Mesodermal cell (in vitro differentiated cells): ENCODE measurements around the gene RUSF1.
"Not testable (repeated sequence)": the region's sequence is repeated elsewhere in the genome, so short reads cannot be mapped to it uniquely, and the experiment has no call there.

ENCODE experiments used
- H3K27ac ChIP-seq: 2 replicates; pipeline ENCODE4 v1.7.0; 2013; ENCODE audit warnings: mild to moderate bottlenecking, low read depth, low read length, moderate library complexity; ENCODE audit not compliant: severe bottlenecking
- H3K36me3 ChIP-seq: 2 replicates; pipeline ENCODE4 v1.7.1; 2013; ENCODE audit warnings: mild to moderate bottlenecking, low read length, moderate library complexity; ENCODE audit not compliant: control insufficient read depth, insufficient read depth
- H3K4me1 ChIP-seq: one replicate; pipeline ENCODE4 v1.7.1; 2013; ENCODE audit warnings: mild to moderate bottlenecking, low read length; ENCODE audit not compliant: insufficient read depth, control insufficient read depth, poor library complexity, severe bottlenecking
- H3K4me3 ChIP-seq: 2 replicates; pipeline ENCODE4 v1.7.0; 2013; ENCODE audit warnings: low read length, control low read depth, mild to moderate bottlenecking; ENCODE audit not compliant: insufficient read depth, poor library complexity, severe bottlenecking; ENCODE audit errors: extremely low read depth
- H3K9me3 ChIP-seq: 2 replicates; pipeline ENCODE4 v1.7.1; 2013; ENCODE audit warnings: mild to moderate bottlenecking, low read length, moderate library complexity; ENCODE audit not compliant: control insufficient read depth
- WGBS, 2 experiments: methylation state at CpG; one replicate each; pipeline ENCODE4 v1.1.5; 2013; ENCODE audit warnings: missing lambda C conversion rate in 2 of 2; ENCODE audit not compliant: insufficient coverage in 2 of 2; 5-methylcytosine and 5-hydroxymethylcytosine counted together

Gene RUSF1

GRCh38 chr16:31487071-31487719 is 21.0 kb downstream of the RUSF1 start:
- peaks cover 8% of the 10 kb centered on the region for H3K4me1 ChIP-seq
- no peak overlapping the region for H3K27ac ChIP-seq
- H3K9me3 ChIP-seq, result no peaks in the 10 kb centered on the region
- WGBS, 2 experiments, result 11 to 17% methylated on average over 28 to 48 of the region's 48 CpGs
- peaks cover 8% of the 10 kb centered on the region for H3K36me3 ChIP-seq
- H3K4me3 ChIP-seq, result peak overlapping the region; percentile 40

DNA sequence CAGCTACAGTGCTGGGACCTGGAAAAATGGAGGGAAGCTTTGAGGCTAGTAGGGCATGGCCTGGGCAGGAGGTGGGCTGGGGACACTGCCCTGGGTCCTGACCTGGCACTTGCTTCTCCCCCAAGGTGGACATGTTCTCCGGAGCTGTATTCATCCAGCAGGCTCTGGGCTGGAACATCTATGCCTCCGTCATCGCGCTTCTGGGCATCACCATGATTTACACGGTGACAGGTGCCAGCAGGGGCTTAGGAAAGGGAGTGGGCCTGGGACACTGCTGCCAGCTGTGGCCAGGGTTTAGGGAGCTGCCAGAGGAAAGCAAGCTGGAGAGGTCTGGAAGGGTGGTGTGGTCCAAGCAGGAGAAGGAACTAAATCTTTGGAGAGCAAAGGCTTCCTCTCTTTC is 22.1 kb downstream of the RUSF1 start:
- H3K4me1 ChIP-seq, result peaks cover 8% of the 10 kb centered on the region
- 94 to 95% methylated on average over 5 of the region's 5 CpGs for WGBS, 2 experiments

DNA sequence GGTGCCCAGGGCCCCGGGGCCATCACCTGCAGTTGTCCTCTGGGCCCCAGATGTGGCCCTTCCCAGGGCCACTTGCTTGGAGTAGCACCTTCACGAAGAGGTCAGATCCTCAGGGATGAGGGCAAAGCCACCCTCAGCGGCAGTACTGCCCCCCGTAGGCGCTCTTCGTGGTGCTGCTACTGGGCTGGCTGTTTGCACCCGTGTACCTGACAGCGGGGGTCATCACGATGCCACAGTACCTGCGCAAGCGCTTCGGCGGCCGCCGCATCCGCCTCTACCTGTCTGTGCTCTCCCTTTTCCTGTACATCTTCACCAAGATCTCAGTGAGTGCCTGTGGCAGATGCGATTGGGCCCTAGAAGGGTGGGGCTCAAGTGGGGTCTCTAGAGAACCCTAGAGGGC is 22.6 kb downstream of the RUSF1 start:
- peaks cover 5% of the 10 kb centered on the region for H3K36me3 ChIP-seq
- 90 to 94% methylated on average over 2 to 10 of the region's 17 CpGs for WGBS, 2 experiments
- H3K9me3 ChIP-seq, result no peaks in the 10 kb centered on the region

More for the DNA sequence above, 22.1 kb downstream of the RUSF1 start:
- Histone ChIP-seq H3K27ac (no peak overlapping the region), H3K36me3 (peaks cover 8% of the 10 kb centered on the region), H3K4me3 (no peak overlapping the region), H3K9me3 (no peaks in the 10 kb centered on the region)

DNA sequence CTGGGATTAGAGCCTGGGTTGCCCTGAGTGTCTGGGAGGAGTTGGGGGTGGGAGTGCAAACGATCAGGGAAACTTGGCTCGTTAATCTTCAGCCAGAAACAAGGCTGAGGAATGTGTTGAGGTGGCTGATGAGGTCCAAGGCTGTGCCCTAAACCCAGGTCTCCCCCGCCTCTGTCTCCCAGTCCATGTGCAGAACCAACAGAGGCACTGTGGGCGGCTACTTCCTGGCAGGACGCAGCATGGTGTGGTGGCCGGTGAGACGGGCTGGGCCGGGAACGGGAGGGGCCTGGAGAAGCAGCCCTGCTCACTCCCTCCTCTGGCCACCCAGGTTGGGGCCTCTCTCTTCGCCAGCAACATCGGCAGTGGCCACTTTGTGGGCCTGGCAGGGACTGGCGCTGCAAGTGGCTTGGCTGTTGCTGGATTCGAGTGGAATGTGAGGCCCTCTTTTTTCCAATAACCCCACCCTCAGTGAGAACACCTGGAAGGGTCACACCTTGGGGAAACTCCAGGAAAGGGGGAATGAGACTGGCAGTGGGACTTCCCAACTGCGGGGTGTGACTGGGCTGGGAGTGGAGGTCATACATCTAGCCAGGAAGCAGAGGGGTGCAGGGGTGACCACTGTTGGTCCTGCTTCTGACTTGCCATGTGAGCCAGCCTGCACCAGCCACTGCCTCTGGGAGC is 23.6 kb downstream of the RUSF1 start:
- Histone ChIP-seq H3K36me3 (no peaks in the 10 kb centered on the region), H3K27ac (no peak overlapping the region), H3K9me3 (no peaks in the 10 kb centered on the region), H3K4me1 (peaks cover 8% of the 10 kb centered on the region), H3K4me3 (no peak overlapping the region)
- 36 to 46% methylated on average over 9 to 11 of the region's 14 CpGs for WGBS, 2 experiments

More for the DNA sequence above, 22.6 kb downstream of the RUSF1 start:
- H3K27ac ChIP-seq, result no peak overlapping the region
- H3K4me3 ChIP-seq, result no peak overlapping the region
- peaks cover 8% of the 10 kb centered on the region for H3K4me1 ChIP-seq

- not testable (repeated sequence) for H3K4me1 ChIP-seq, H3K9me3 ChIP-seq, H3K4me3 ChIP-seq, H3K36me3 ChIP-seq, H3K27ac ChIP-seq
- WGBS, 2 experiments, result 70 to 89% methylated on average over 2 to 3 of the region's 4 CpGs
These were observed 24.1 kb downstream of the RUSF1 start for GRCh38 chr16:31484048-31484447.

- Histone ChIP-seq H3K9me3 (no peaks in the 10 kb centered on the region), H3K27ac (no peak within 1 kb of the TSS)
- WGBS, 2 experiments, result 94 to 97% methylated on average over 3 of the region's 4 CpGs
These were observed 25.1 kb downstream of the RUSF1 start, which contains the start of gene SLC5A2 for GRCh38 chr16:31483081-31483480. TSS of gene SLC5A2 (plus strand) at chr16:31483123. CDS start at chr16:31483137, 14 bp downstream.

GRCh38 chr16:31480851-31481536 is 27.2 kb downstream of the RUSF1 start:
- peaks cover 26% of the 10 kb centered on the region for H3K36me3 ChIP-seq
- H3K9me3 ChIP-seq, result no peaks in the 10 kb centered on the region
- H3K4me1 ChIP-seq, result peaks cover 3% of the 10 kb centered on the region
- H3K4me3 ChIP-seq, result no peak overlapping the region
- H3K27ac ChIP-seq, result no peak overlapping the region
- WGBS, 2 experiments, result 81 to 95% methylated on average over 5 to 7 of the region's 7 CpGs

More at GRCh38 chr16:31483081-31483480, 25.1 kb downstream of the RUSF1 start, which contains the start of gene SLC5A2:
- H3K4me1 ChIP-seq, result peaks cover 5% of the 10 kb centered on the region
- peaks cover 7% of the 10 kb centered on the region for H3K36me3 ChIP-seq
- H3K4me3 ChIP-seq, result no peak within 1 kb of the TSS

- no peak overlapping the region for H3K4me3 ChIP-seq
- WGBS, 2 experiments, result 86 to 97% methylated on average over 6 to 7 of the region's 9 CpGs
- H3K4me1 ChIP-seq, result peaks cover 3% of the 10 kb centered on the region
- no peak overlapping the region for H3K27ac ChIP-seq
- H3K9me3 ChIP-seq, result no peaks in the 10 kb centered on the region
- H3K36me3 ChIP-seq, result peaks cover 38% of the 10 kb centered on the region
These were observed 28.4 kb downstream of the RUSF1 start for GRCh38 chr16:31479751-31480150.

GRCh38 chr16:31478956-31479355 is 29.2 kb downstream of the RUSF1 start:
- WGBS, 2 experiments, result 100% methylated on average over 1 to 2 of the region's 3 CpGs
- no peaks in the 10 kb centered on the region for H3K4me1 ChIP-seq
- no peaks in the 10 kb centered on the region for H3K9me3 ChIP-seq
- H3K36me3 ChIP-seq, result peaks cover 46% of the 10 kb centered on the region
- no peak overlapping the region for H3K27ac ChIP-seq
- H3K4me3 ChIP-seq, result no peak overlapping the region

DNA sequence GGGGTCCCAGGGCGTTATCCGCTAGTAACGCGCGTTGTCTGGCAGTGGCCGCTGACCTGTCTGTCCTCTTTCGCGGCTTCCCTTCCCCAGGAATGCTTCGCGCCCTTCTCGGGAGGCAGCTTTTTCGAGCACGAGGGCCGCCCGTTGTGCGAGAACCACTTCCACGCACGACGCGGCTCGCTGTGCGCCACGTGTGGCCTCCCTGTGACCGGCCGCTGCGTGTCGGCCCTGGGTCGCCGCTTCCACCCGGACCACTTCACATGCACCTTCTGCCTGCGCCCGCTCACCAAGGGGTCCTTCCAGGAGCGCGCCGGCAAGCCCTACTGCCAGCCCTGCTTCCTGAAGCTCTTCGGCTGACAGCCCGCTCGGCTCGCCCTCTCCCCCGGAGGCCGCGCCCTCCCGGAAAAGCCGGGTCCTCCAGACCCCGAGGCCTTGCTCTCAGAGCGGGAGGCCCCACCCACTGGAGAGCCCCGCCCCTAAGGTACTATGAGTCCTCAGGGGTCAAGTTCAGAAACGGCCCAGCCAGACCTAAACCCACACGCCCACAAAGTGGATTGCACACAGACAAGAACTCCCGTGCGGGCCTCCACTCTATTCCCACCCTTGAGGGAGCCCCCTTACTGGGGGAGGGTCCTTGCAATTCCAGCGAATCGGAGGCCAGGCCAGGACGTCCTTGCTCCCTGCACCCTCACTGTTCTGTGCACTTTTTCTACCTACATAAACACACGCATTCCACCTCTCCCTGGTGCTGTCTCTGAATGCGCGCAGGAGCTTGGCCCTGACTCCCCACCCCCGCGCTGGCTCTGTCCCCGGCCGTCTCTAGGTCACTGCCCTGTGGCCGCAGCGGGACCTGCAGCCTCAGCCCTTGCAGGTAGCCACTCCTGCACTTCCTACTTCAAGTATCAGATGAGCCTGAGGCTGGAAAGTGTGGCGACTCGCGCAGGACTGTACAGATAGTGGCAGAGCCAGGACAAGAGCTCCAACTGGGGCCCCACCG is 30.7 kb downstream of the RUSF1 start:
- Histone ChIP-seq H3K4me1 (peaks cover 3% of the 10 kb centered on the region), H3K9me3 (no peaks in the 10 kb centered on the region), H3K27ac (no peak overlapping the region), H3K36me3 (peaks cover 60% of the 10 kb centered on the region), H3K4me3 (no peak overlapping the region)
- WGBS, 2 experiments, result 71 to 85% methylated on average over 43 to 62 of the region's 67 CpGs
